Measurements from ENCODE around the gene HIPK1. TPM values are rescaled to one million over a fixed set of nuclear protein-coding genes. Genes with fewer than 3 reads are reported as not detected.

The HIPK1 gene
- total RNA-seq, 1 donor from 2014 or later, result 63.5 TPM

DNA sequence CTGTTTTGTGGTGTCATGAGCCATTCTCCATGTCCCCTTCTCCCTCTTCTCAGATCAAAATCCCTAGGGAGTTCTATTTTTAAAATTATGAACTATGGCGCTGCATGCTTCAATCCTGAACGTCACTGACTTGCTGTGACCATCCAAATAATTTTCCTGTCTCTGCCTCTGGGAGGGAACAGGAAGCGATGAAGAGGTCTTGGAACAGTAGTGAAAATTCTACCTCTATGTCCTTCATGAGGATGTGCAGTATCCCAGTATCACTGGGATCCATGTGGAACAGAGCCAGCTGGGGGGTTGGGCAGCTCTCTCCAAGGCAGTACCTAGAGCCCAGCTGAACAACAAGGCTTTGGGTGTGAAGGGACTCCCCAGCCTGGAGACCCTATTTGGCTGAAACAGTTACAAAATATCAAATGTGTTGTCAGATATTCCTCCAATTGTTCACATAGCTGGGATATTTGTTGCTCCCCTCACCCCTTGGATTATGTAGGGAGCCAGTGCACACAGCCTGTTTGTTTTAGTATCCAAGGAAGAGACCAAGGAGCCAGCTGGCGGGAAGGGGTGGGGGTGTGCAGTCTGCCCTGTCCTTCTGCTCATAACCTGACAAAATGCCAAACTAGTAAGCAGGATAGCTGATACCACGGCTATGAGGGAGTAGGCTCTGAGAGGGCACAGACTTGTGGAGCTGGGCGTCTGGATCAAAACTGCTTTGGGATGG, 16.4 kb upstream of the HIPK1 start:
- intact Hi-C loops (cut with DNase I), result no loop called here

DNA sequence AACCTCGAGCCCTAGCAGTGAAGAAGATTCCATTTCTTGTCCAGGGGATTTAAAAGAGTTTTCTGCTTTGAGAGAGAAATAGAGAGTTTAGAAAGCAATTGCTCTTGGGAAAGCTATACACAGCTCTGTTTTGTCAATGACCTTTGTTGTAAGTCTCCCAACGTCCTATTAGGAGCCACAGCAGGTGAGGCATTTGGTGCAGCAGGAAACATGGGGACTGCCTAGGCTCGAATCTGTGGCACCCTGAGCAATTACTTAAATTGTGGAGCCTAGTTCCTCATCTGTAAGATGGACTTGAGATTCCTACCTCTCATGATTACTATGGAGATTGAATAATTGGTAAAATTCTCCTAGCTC, 15.8 kb upstream of the HIPK1 start:
- DNase-seq (ENCODE audit: low spot score), result no peak
- intact Hi-C loops (cut with DNase I), result no loop called here

More for the DNA sequence above, 16.4 kb upstream of the HIPK1 start:
- no peak for DNase-seq (ENCODE audit: low spot score)

DNA sequence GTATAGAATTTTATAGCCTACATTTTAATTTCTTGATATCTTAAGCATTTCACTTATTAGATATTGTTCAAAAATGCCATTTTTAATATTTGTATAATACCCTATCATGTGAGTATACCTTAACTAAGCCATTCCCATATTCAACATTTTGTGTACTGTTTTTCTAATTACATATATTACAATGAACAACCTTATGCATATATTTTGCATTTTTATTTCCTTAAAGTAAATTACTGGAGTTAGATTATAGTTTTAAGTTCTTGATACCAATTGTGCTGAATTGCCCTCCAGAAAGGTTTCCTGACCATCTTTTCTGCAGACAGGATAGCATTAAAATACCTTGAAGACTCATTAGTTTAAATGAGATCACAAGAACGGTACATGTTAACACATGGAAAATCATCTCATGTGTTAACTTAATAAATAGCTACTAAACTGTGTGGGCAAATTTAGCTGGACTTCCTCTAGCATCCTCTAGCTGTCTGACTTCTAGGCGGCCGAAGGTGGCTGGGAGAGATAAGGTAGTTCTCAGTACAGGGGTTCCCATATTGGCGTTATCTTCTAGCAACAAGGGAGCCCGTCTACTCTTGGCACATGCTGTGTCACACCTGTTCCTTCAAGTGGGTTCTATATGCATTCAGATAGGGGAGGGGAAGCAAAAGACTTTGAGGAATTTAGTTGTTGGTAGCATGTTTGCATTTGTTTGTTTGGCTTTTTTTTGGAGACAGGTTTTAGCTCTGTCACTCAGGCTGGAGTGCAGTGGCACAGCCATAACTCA, 15.0 kb upstream of the HIPK1 start:
- intact Hi-C loops (cut with DNase I), result no loop called here
- no peak for DNase-seq (ENCODE audit: low spot score)

GRCh38 chr1:113916974-113917373, 12.2 kb upstream of the HIPK1 start:
- intact Hi-C loops (cut with DNase I), result no loop called here
- DNase-seq (ENCODE audit: low spot score), result no peak

- intact Hi-C loops (cut with DNase I), result no loop called here
- DNase-seq (ENCODE audit: low spot score), result no peak
Observed at GRCh38 chr1:113917400-113918082, 11.6 kb upstream of the HIPK1 start.

GRCh38 chr1:113918243-113918642, 10.9 kb upstream of the HIPK1 start:
- intact Hi-C loops (cut with DNase I), result no loop called here
- no peak for DNase-seq (ENCODE audit: low spot score)

DNA sequence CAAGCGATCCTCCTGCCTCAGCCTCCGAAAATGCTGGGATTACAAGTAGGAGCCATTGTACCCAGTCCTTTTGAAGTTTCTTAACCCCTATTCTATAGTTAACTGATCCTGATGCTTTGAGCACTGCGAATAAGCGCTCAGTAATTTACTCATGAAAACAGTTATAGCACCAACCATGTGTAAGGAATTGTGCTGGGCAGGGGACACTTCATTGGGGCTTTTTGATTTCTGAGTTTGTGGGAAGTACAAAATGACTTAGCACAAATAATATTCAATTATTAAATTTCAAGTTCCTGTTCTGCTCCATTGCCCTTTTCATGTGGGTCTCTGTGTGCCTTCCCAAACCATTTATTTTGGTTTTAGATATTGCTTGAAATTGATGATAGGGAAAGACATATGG, 6.2 kb upstream of the HIPK1 start:
- no peak for DNase-seq (ENCODE audit: low spot score)
- intact Hi-C loops (cut with DNase I), result no loop called here

DNA sequence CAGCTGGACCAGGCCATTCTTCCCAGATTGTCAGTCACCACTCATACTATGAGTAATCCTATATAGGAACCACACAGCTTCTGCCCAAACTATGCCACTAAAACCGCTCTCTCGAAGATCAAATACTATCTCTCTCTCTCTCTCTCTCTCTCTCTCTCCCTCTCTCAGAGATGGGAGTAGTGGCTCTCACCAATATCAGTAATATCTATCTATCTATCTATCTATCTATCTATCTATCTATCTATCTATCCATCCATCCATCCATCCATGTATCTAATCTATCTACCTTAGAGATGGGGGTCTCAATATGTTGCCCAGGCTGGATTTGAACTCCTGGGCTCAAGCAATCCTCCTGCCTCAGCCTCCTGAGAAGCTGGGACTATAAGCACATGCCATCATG, 4.7 kb upstream of the HIPK1 start:
- intact Hi-C loops (cut with DNase I), result no loop called here

GRCh38 chr1:113928187-113928930, 765 bp upstream of the HIPK1 start:
- no peak for DNase-seq (ENCODE audit: low spot score)
- intact Hi-C loops (cut with DNase I), result loop anchor here (5.0 kb wide), 1 partner anchor 116 kb away; the partner anchor contains the start of gene RSBN1

More for the DNA sequence above, 4.7 kb upstream of the HIPK1 start:
- DNase-seq (ENCODE audit: low spot score), result no peak

DNA sequence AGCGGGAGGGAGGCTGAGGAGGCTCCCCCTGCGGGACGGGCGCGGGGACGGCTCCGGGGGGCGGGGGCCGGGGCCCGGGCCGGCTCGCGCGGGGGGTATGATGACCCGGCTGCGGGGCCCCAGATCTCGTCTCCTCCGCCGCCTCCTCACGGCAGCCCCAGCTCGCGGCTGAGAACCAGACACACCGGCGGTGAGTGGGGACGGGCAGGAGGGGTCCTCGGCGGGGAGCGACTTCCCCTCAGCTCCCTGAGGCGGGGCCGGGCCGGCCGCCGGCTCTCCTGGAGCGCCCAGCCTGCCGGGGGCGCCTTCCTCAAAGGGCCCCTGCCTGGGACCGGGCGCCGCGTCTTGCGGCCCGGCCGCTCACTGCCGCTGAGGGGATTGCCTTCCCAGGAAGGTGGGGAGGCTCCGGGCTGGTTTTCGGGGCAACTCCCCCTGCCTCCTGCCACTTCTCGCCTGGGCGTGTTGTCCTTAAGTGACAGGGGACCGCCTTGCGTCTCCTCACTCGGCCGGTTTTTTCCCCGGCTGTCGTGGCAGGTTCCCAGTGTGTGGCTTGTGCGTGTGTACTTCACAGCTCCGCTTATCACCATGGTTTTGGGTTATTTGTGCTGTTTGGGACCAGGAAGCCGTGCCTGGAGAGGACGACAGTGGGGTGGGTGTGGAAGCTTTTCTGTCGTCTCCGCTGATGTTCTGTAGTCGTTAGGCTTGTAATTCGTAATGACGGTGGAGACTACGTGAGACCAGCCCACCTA, 800 bp downstream of the HIPK1 start:
- DNase-seq (ENCODE audit: low spot score), result peak; percentile 76
- intact Hi-C loops (cut with DNase I), result loop anchor here (1.0 to 5.0 kb wide), 2 partner anchors 25 to 118 kb away; partner anchors contain the start of genes DCLRE1B and RSBN1

GRCh38 chr1:113930499-113931161, 1.5 kb downstream of the HIPK1 start:
- intact Hi-C loops (cut with DNase I), result no loop called here

DNA sequence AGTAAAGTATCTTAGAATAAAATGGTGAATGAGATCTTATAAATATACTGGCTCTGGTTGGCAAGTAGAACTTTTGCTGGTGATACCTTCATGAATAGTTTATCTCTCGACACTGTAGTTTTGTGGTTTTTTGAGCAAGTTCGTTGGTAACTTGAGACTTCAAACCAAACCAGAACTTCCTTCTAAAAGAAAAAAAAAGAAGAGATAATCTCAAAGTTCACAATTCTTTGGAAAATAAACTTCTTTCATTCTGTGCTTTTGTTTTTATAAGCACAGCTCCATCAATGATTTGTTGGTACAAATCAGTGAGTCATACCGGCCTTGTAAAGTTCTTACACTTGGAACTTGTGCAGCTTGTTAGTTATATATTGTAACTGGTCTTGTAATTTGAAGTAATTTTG, 2.3 kb downstream of the HIPK1 start:
- intact Hi-C loops (cut with DNase I), result no loop called here
- no peak for DNase-seq (ENCODE audit: low spot score)

More at GRCh38 chr1:113930499-113931161, 1.5 kb downstream of the HIPK1 start:
- DNase-seq (ENCODE audit: low spot score), result no peak

GRCh38 chr1:113934006-113934405, 4.9 kb downstream of the HIPK1 start:
- intact Hi-C loops (cut with DNase I), result no loop called here
- DNase-seq (ENCODE audit: low spot score), result no peak

GRCh38 chr1:113934511-113935055, 5.5 kb downstream of the HIPK1 start:
- intact Hi-C loops (cut with DNase I), result no loop called here
- DNase-seq (ENCODE audit: low spot score), result no peak

DNA sequence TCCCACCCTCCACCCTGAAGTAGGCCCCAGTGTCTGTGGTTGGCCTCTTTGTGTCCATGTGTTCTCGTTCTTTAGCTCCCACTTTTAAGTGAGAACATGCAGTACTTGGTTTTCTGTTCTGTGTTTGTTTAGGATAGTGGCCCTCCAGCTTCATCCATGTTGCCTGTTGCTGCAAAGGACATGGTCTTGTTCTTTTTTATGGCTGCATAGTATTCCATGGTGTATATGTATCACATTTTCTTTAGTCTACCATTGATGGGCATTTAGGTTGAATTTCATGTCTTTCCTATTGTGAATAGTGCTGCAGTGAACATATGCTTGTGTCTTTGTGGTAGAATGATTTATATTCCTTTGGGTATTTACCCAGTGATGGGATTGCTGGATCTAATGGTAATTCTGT, 6.1 kb downstream of the HIPK1 start:
- intact Hi-C loops (cut with DNase I), result no loop called here
- DNase-seq (ENCODE audit: low spot score), result no peak

DNA sequence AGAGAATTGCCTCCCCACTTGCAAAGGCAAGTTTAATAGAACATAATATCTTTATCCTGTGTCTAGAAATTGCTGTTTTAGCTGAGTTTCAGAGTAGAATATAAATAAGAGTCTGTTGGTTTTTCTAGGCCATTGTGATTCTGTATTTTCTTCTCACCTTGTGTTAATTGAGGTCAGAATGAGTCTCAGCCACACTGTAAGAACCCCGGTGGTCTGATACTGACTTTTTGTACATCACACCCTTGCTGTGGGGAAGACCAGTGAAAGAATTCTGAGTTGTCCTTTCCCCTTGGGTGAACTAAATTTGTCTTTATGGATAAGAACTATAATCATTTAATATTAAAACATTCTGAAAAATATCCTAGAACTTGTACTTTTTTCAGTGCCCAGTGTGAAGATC, 6.8 kb downstream of the HIPK1 start:
- DNase-seq (ENCODE audit: low spot score), result no peak
- intact Hi-C loops (cut with DNase I), result no loop called here

DNA sequence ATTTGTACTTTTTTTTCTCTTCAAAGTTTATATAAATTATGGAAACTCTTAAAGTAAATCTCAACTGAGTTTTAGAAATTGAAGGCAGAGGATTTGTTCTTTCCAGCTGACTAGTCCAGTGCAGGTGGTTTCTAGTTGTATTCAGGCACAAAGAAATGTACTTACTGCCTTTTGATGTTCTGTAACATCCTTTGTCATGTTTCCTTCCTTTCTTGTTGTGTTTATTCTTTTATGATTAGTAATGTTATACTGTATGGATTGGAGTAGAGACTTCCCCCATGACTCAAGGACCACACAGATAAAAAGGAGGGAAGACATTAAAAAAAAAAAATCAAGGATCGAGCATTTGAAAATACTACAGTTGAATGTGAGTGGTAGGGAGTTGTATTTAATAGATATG, 8.0 kb downstream of the HIPK1 start:
- DNase-seq (ENCODE audit: low spot score), result no peak
- intact Hi-C loops (cut with DNase I), result no loop called here

DNA sequence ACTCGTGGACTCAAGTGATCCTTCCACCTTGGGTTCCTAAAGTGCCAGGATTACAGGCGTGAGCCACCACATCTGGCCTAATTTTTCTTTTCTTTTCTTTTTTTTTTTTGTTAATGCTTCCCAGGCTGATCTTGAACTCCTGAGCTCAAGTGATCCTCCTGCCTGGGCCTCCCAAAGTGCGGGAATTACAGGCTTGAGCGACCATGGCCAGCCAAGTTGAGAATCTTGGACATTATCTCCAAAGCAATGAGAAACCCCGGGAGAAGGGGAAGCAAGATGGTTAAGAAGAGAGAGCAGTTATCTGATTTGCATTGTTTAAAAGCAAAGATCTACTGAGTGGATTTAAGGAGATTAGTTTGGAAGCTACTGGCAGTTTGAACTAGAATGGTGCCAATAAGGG, 9.1 kb downstream of the HIPK1 start:
- intact Hi-C loops (cut with DNase I), result no loop called here
- no peak for DNase-seq (ENCODE audit: low spot score)

All from cardiac septum (tissue), 1 donor.